GM08714 (cell line): Measurements from ENCODE around the gene COQ3.

Experiments used
- H3K4me3 ChIP-seq: fragments of 200-500 bp; sonication (Bioruptor generic); 2 replicates; pipeline ENCODE4 v1.5.1; 2014; ENCODE audit warnings: mild to moderate bottlenecking, low read length, inconsistent platforms
- ZNF274 ChIP-seq: IDR thresholded peaks from 2 replicates; pipeline ENCODE4 v1.6.1; 2012; ENCODE audit warnings: mild to moderate bottlenecking, low read depth, low read length

COQ3 gene

GRCh38 chr6:99415446-99415845 is 21.5 kb upstream of the COQ3 start:
- H3K4me3 ChIP-seq: no peak overlapping the region
- no peak for TF ChIP-seq ZNF274

- no peak for TF ChIP-seq ZNF274
- no peak overlapping the region for H3K4me3 ChIP-seq
These were observed 18.1 kb upstream of the COQ3 start for GRCh38 chr6:99412065-99412464.

GRCh38 chr6:99409672-99410071 is 15.7 kb upstream of the COQ3 start:
- H3K4me3 ChIP-seq: no peak overlapping the region
- TF ChIP-seq ZNF274: no peak

GRCh38 chr6:99407076-99407475 is 13.1 kb upstream of the COQ3 start:
- H3K4me3 ChIP-seq: no peak overlapping the region
- no peak for TF ChIP-seq ZNF274

- TF ChIP-seq ZNF274: no peak
- no peak overlapping the region for H3K4me3 ChIP-seq
These were observed 8.5 kb upstream of the COQ3 start for GRCh38 chr6:99402448-99402847.

- no peak overlapping the region for H3K4me3 ChIP-seq
- TF ChIP-seq ZNF274: no peak
These were observed 3.3 kb upstream of the COQ3 start for GRCh38 chr6:99397287-99397686.

GRCh38 chr6:99393366-99393697 is 663 bp downstream of the COQ3 start:
- peak overlapping the region; percentile 93 for H3K4me3 ChIP-seq
- no peak for TF ChIP-seq ZNF274

- no peak overlapping the region for H3K4me3 ChIP-seq
- TF ChIP-seq ZNF274: no peak
These were observed 3.1 kb downstream of the COQ3 start for GRCh38 chr6:99390896-99391295.

GRCh38 chr6:99384507-99384906 is 9.5 kb downstream of the COQ3 start:
- no peak for TF ChIP-seq ZNF274

GRCh38 chr6:99378636-99379035 is 15.4 kb downstream of the COQ3 start:
- no peak for TF ChIP-seq ZNF274
- no peak overlapping the region for H3K4me3 ChIP-seq

More at GRCh38 chr6:99384507-99384906, 9.5 kb downstream of the COQ3 start:
- H3K4me3 ChIP-seq: no peak overlapping the region

- H3K4me3 ChIP-seq: no peak overlapping the region
- TF ChIP-seq ZNF274: no peak
These were observed 24.5 kb downstream of the COQ3 start for GRCh38 chr6:99369533-99369932.

GRCh38 chr6:99366852-99367251 is 27.1 kb downstream of the COQ3 start:
- TF ChIP-seq ZNF274: no peak
- no peak overlapping the region for H3K4me3 ChIP-seq

- TF ChIP-seq ZNF274: no peak
- no peak overlapping the region for H3K4me3 ChIP-seq
These were observed 30.0 kb downstream of the COQ3 start for GRCh38 chr6:99364026-99364425.

- H3K4me3 ChIP-seq: no peak overlapping the region
- TF ChIP-seq ZNF274: no peak
These were observed 31.2 kb downstream of the COQ3 start for GRCh38 chr6:99362678-99363268.

- H3K4me3 ChIP-seq: no peak overlapping the region
- no peak for TF ChIP-seq ZNF274
These were observed 34.2 kb downstream of the COQ3 start for GRCh38 chr6:99359800-99360199.

GRCh38 chr6:99356641-99357040 is 37.4 kb downstream of the COQ3 start:
- TF ChIP-seq ZNF274: no peak
- no peak overlapping the region for H3K4me3 ChIP-seq
